Lower leg skin (tissue), 4 donors: ENCODE measurements around the gene SSX2IP. TPM values are rescaled to one million over a fixed set of nuclear protein-coding genes. Genes with fewer than 3 reads are reported as not detected.
"Not testable (repeated sequence)": the region's sequence is repeated elsewhere in the genome, so short reads cannot be mapped to it uniquely, and the experiment has no call there.

Source experiments
- DNase-seq, 2 donors: peaks; one replicate each; pipeline ENCODE4 v3.0.0-alpha.2; 2019; ENCODE audit warnings: low spot score in 2 of 2
- H3K4me3 ChIP-seq: fragments of 200-600 bp; sonication (generic); 2 replicates; pipeline ENCODE4 v1.5.1; 2017; ENCODE audit warnings: mild to moderate bottlenecking, low read depth; ENCODE audit not compliant: poor library complexity, severe bottlenecking
- POLR2A ChIP-seq, 2 donors: fragments of 450-650 bp; IDR thresholded peaks; one replicate each; pipeline ENCODE4 v1.6.1; 2016 to 2017; ENCODE audit warnings: antibody characterized with exemption in 2 of 2, mild to moderate bottlenecking in 1 of 2, moderate library complexity in 1 of 2
- WGBS, 2 donors: methylation state at CpG; one replicate each; pipeline ENCODE4 v1.1.5; 2018; 5-methylcytosine and 5-hydroxymethylcytosine counted together
- intact Hi-C: fragments of 100-400 bp; cut with DNase I; formaldehyde crosslinking; loops from one replicate; pipeline ENCODE4 v1.15.0; 2023; ENCODE audit warnings: low total_unique reads
- total RNA-seq, 4 donors: library from RNA; depleted of rRNA; stranded (reverse); fragments of >200 nt; gene quantifications; one replicate each; pipeline ENCODE4 v1.1.0, GENCODE V29; 2016
- TF ChIP-seq, protein P1 (sequence below), 3 donors: fragments of 450-650 bp; IDR thresholded peaks; one replicate each; pipeline ENCODE4 v1.5.1; 2016; ENCODE audit warnings: antibody characterized with exemption in 3 of 3, mild to moderate bottlenecking in 3 of 3, moderate library complexity in 2 of 3

SSX2IP gene
- total RNA-seq, 4 donors from 2014 or later = 6.7 to 9.3 (median 8.8) TPM

DNA sequence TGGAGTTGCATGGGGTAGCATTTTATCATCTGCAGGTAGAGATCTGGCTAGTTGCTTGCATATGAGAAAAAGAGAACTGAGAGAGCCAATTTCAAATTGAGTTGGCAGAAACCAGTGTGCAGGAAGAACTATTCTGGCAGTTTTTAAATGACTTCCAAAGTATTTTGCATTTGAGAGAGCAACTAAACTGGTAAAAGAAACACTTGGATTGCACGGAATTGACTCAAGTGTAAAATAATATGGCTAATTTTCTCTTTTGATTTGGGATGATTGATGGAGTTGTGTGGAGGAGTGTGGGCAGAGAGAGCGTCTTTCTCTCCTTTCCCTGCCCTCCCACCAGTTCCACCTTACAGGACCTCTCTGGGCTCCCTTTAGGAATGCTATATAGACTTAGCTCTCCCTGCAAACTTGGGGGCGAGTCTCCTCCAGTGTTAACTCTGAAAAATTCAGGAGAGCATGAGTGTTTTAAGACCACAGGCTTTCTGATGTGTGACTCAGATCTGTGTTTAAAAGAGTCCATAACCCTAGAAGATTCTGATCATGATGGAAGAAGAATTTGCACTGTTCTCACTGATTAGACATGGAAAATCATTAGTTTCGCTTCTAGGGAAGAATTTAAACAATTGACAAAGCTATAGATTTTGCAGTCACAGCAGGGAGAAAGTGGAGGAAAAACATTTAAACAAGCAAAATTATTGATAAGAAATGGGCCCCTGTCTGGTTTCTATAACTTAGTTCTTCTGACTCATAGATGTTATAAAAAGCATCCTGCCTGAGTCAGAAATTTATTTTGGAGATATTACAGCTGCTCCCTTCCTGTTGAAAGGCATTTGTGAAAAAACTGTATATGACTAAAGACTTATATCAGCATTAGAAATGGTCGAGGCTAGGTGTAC is 91.2 kb downstream of the SSX2IP start:
- 34 to 47% methylated on average over 5 of the region's 5 CpGs for WGBS, 2 donors
- TF ChIP-seq, protein P1, sequence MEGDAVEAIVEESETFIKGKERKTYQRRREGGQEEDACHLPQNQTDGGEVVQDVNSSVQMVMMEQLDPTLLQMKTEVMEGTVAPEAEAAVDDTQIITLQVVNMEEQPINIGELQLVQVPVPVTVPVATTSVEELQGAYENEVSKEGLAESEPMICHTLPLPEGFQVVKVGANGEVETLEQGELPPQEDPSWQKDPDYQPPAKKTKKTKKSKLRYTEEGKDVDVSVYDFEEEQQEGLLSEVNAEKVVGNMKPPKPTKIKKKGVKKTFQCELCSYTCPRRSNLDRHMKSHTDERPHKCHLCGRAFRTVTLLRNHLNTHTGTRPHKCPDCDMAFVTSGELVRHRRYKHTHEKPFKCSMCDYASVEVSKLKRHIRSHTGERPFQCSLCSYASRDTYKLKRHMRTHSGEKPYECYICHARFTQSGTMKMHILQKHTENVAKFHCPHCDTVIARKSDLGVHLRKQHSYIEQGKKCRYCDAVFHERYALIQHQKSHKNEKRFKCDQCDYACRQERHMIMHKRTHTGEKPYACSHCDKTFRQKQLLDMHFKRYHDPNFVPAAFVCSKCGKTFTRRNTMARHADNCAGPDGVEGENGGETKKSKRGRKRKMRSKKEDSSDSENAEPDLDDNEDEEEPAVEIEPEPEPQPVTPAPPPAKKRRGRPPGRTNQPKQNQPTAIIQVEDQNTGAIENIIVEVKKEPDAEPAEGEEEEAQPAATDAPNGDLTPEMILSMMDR (IDR thresholded peaks at IDR 0.05) = no peak
- no peak for TF ChIP-seq POLR2A (IDR thresholded peaks at IDR 0.05)

DNA sequence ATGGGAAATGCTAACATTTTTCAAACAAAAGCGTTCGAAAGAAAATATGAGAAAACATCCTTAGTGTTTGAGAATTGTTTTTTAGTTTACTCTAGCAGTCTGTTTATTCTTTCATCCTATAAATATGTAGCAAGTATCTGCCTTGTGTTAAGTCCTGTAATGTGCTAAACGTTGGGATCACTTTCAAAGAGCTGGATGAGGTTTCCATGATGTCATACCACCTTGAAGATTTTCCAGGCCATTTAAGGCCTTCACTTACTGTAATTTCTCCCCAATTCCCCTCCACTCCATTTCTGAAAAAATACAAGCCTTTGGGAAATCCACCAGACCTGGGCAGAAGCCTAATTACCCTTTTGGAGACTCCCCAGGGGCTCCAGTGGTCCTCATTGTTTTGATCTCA is 91.8 kb downstream of the SSX2IP start:
- H3K4me3 ChIP-seq = no peak overlapping the region
- intact Hi-C loops = no loop called here
- TF ChIP-seq, protein P1 (IDR thresholded peaks at IDR 0.05) = no peak
- TF ChIP-seq POLR2A (IDR thresholded peaks at IDR 0.05) = no peak
- DNase-seq = no peak
- WGBS, 2 donors = 65 to 70% methylated on average over 3 of the region's 3 CpGs

More for the DNA sequence above, 91.2 kb downstream of the SSX2IP start:
- intact Hi-C loops = no loop called here
- DNase-seq = no peak
- H3K4me3 ChIP-seq = no peak overlapping the region

DNA sequence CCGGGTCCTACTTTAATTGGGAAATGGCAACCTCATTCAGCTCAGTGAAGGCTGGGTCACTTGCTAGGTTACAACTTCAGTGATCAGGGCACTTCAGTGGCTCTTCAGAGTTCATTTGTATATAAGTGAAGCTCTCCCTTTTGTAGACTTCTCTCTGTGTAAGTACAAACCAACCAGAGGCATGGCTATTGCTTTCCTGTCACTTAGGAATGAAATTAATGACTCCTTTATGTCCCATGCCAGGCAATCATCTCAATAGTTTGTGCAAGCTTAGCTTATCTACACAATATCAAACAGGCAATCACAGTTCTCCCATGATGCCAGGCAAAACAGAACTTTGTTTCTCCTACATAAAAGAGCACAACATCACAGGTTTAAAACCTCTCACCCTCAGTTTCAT is 93.2 kb downstream of the SSX2IP start:
- WGBS, 2 donors = 89 to 94% methylated on average over 1 of the region's 1 CpG
- no peak overlapping the region for H3K4me3 ChIP-seq
- DNase-seq = no peak
- no peak for TF ChIP-seq POLR2A (IDR thresholded peaks at IDR 0.05)
- TF ChIP-seq, protein P1 (IDR thresholded peaks at IDR 0.05) = no peak
- intact Hi-C loops = no loop called here

DNA sequence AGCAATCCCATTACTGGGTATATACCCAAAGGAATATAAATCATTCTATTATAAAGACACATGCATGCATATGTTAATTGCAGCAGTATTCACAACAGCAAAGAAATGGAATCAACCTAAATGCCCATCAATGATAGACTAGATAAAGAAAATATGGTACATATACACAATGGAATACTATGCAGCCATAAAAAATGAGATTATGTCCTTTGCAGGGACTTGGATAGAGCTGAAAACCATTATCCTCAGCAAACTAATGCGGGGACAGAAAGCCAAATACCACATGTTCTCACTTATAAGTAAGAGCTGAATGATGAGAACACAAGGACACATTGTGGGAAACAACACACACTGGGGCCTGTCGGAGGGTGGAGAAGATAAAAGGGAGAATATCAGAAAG is 95.3 kb downstream of the SSX2IP start:
- H3K4me3 ChIP-seq, intact Hi-C loops, DNase-seq: not testable (repeated sequence)
- 92 to 96% methylated on average over 2 of the region's 2 CpGs for WGBS, 2 donors

Other genes with a start within 250 kb of the SSX2IP start
- 10 to 100 TPM; 30.8 to 46.0 (median 37.6) TPM for gene RPF1, start 211.2 kb downstream of the SSX2IP start, total RNA-seq
- under 1 TPM in 1 of 4 donors, not detected in 3; 0.13 TPM for gene SPATA1, start 184.1 kb downstream of the SSX2IP start, total RNA-seq
- gene GNG5, start 183.9 kb downstream of the SSX2IP start, total RNA-seq = 10 to 100 TPM; 37.7 to 78.9 (median 58.6) TPM
- 10 to 100 TPM; 15.1 to 16.9 (median 15.5) TPM for gene CTBS, start 116.0 kb downstream of the SSX2IP start, total RNA-seq
- gene LPAR3, start 202.7 kb upstream of the SSX2IP start, total RNA-seq = 10 to 100 TPM; 13.0 to 19.0 (median 14.5) TPM